Putamen (tissue), 1 donor: Measurements from ENCODE around the gene PUS3.
"Not testable (repeated sequence)": the region's sequence is repeated elsewhere in the genome, so short reads cannot be mapped to it uniquely, and the experiment has no call there.

Experiments used
- DNase-seq: peaks from one replicate; pipeline ENCODE4 v3.0.0-alpha.2; 2016; ENCODE audit warnings: low spot score

PUS3 gene

DNA sequence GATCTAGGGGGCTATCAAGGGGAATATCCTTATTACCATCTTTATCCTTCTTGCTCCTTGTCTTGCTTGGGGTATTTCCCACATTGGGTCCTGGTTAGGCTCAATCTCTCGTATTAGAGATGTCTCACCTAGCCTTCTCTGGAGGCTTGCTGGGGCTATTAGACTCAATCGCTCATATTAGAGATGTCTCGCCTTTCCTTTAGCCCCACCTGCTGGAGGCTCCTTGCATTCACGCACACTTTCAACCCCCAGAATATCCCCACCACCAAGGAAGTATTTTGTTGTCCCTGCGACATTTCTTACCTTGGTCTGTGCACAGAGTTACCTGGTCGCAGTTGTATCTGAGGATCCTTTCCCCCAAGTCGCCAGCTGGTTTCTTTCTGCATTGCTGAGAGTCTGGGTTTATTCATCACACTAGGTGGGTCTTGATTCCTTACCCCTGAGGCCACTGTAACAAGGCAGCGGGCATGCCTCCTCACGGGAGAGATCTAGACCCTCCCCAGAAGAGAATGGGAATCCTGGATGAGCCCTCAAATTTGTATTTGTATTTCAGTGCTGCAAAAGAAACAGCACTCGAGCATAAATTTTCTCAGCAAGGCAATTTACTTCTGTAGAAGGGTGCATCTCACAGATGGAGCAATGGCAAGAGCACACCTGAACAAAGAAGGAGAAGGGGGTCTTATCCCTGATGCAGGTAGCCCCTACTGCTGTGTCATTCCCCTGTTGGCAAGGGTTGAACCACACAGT, 31.4 kb downstream of the PUS3 start:
- no peak for DNase-seq

DNA sequence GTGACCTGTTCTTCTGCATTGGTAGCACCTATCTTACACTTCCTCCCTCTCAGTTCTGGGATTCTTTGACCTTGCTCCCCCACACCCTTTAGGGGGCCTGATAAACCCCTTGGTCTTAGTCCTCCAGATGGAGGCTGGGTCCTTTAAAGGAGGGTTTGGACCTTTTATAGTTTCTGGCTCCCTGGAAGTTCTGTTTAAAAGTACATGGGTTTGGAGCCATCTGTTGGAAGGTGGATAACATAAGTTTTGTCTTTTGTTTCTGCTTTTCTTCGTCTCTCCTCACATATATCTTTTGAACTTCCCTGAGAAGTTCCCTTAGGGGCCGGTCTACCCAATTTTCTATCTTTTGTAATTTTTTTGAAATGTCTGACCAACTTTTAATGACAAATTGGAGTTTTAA, 33.5 kb downstream of the PUS3 start:
- no peak for DNase-seq

DNA sequence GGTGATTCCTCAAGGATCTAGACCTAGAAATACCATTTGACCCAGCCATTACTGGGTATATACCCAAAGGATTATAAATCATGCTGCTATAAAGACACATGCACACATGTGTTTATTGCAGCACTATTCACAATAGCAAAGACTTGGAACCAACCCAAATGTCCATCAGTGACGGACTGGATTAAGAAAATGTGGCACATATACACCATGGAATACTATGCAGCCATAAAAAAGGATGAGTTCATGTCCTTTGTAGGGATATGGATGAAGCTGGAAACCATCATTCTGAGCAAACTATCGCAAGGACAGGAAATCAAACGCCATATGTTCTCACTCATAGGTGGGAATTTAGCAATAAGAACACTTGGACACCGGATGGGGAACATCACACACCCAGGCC, 37.7 kb downstream of the PUS3 start:
- DNase-seq, result not testable (repeated sequence)

DNA sequence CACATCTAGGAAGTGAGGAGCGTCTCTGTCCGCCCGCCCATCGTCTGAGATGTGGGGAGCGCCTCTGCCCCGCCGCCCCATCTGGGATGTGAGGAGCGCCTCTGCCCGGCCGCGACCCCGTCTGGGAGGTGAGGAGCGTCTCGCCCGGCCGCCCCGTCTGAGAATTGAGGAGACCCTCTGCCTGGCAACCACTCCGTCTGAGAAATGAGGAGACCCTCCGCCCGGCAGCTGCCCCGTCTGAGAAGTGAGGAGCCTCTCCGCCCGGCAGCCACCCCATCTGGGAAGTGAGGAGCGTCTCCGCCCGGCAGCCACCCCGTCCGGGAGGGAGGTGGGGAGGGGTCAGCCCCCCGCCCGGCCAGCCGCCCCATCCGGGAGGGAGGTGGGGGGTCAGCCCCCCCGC, 40.2 kb downstream of the PUS3 start:
- not testable (repeated sequence) for DNase-seq

DNA sequence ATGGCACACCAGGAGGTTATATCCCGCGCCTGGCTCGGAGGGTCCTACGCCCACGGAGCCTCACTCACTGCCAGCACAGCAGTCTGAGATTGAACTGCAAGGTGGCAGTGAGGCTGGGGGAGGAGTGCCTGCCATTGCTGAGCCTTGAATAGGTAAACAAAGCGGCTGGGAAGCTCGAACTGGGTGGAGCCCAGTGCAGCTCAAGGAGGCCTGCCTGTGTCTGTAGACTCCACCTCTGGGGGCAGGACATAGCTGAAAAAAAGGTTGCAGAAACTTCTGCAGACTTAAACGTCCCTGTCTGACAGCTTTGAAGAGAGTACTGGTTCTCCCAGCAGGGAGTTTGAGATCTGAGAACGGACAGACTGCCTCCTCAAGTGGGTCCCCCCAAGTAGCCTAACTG, 45.3 kb downstream of the PUS3 start:
- DNase-seq, result not testable (repeated sequence)

DNA sequence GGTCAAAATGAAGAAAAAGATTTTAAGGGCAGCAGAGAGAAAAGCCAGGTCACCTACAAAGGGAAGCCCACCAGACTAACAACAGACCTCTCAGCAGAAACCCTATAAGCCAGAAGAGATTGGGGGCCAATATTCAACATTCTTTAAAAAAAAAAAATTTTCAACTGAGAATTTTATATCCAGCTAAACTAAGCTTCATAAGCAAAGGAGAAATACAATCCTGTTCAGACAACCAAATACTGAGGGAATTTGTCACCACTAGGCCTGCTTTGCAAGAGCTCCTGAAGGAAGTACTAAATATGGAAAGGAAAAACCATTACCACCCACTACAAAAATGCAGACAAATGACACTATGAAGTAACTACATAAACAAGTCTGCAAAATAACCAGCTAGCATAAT, 56.8 kb downstream of the PUS3 start:
- DNase-seq, result no peak
